T-cell (primary cell): Measurements from ENCODE around the gene DLX6. TPM values are rescaled to one million over a fixed set of nuclear protein-coding genes. Genes with fewer than 3 reads are reported as not detected.
A peak's percentile ranks its signal among the peaks of the same experiment; 100 is the strongest.

Experiments
- ATAC-seq, 4 experiments: fragments of 200-7000 bp in 3 of 4; fragments of 150-1000 bp in 1 of 4; cut with Tn5 transposase; replicated peaks in 1 of 4; 1 replicate in 3 of 4; 2 replicates in 1 of 4; pipeline ENCODE4 v1.10.0; 2021; ENCODE audit warnings: moderate library complexity in 3 of 4, mild to moderate bottlenecking in 2 of 4, moderate number of reproducible peaks in 1 of 4
- CTCF ChIA-PET, 2 donors: fragments of 300-600 bp; sonication (Branson Sonifier 250); formaldehyde crosslinking; loops; one replicate each; lab custom pipeline; 2022; ENCODE audit warnings: antibody characterized with exemption in 2 of 2; lab: Charles Lee
- POLR2A ChIA-PET, 2 donors: fragments of 300-600 bp; sonication (Branson Sonifier 250); formaldehyde crosslinking; loops; one replicate each; lab custom pipeline; 2022; ENCODE audit warnings: antibody characterized with exemption in 2 of 2; lab: Charles Lee
- DNase-seq, 35 experiments: peaks; one replicate each; pipeline versions ENCODE4 v3.0.0 to v3.0.0-alpha.2; 2013 to 2023
- H3K27ac ChIP-seq: one replicate; pipeline ENCODE4 v1.5.1; 2013; ENCODE audit warnings: low read length
- H3K27me3 ChIP-seq, 2 experiments: replicated peaks in 1 of 2; 1 replicate in 1 of 2; 2 replicates in 1 of 2; pipeline versions ENCODE4 v1.6.1 to v1.7.0; 2013; ENCODE audit warnings: low read length in 1 of 2, mixed read lengths in 1 of 2; ENCODE audit not compliant: control insufficient read depth in 2 of 2, insufficient read depth in 2 of 2; ENCODE audit errors: extremely low read depth in 1 of 2
- H3K36me3 ChIP-seq, 2 donors: 1 replicate in 1 of 2; 2 replicates in 1 of 2; pipeline versions ENCODE4 v1.6.1 to v1.7.0; 2013; ENCODE audit warnings: low read length in 1 of 2; ENCODE audit not compliant: control insufficient read depth in 2 of 2, insufficient read depth in 1 of 2; ENCODE audit errors: extremely low read depth in 1 of 2
- H3K4me1 ChIP-seq, 2 experiments: 1 replicate in 1 of 2; 2 replicates in 1 of 2; pipeline versions ENCODE4 v1.6.1 to v1.7.0; 2013; ENCODE audit warnings: low read length in 2 of 2, mixed read lengths in 1 of 2; ENCODE audit not compliant: insufficient read depth in 2 of 2, control insufficient read depth in 1 of 2; ENCODE audit errors: extremely low read depth in 1 of 2
- H3K4me3 ChIP-seq, 2 donors: 1 replicate in 1 of 2; 2 replicates in 1 of 2; pipeline versions ENCODE4 v1.5.1 to v1.7.0; 2013; ENCODE audit warnings: mild to moderate bottlenecking in 2 of 2, low read length in 1 of 2, moderate library complexity in 1 of 2; ENCODE audit not compliant: control insufficient read depth in 1 of 2; ENCODE audit errors: extremely low read depth in 1 of 2
- H3K9me3 ChIP-seq: 2 replicates; pipeline ENCODE4 v1.7.0; 2013
- H3K27ac Mint-ChIP-seq, 2 donors: one replicate each; pipeline ENCODE4 v1.8.0; 2020 to 2021; ENCODE audit warnings: mild to moderate bottlenecking in 2 of 2, mixed read lengths in 2 of 2
- H3K27me3 Mint-ChIP-seq, 2 donors: one replicate each; pipeline ENCODE4 v1.8.0; 2021 to 2022; ENCODE audit warnings: mixed read lengths in 2 of 2
- H3K36me3 Mint-ChIP-seq: one replicate; pipeline ENCODE4 v1.8.0; 2021; ENCODE audit warnings: mixed read lengths
- H3K4me1 Mint-ChIP-seq, 3 donors: one replicate each; pipeline ENCODE4 v1.8.0; 2020 to 2022; ENCODE audit warnings: mixed read lengths in 3 of 3, mild to moderate bottlenecking in 1 of 3
- H3K4me3 Mint-ChIP-seq, 3 donors: one replicate each; pipeline ENCODE4 v1.8.0; 2020 to 2022; ENCODE audit warnings: mild to moderate bottlenecking in 3 of 3, mixed read lengths in 3 of 3, moderate library complexity in 3 of 3
- H3K9me3 Mint-ChIP-seq, 3 donors: one replicate each; pipeline ENCODE4 v1.8.0; 2020 to 2022; ENCODE audit warnings: mixed read lengths in 3 of 3
- WGBS: methylation state at CpG from one replicate; pipeline ENCODE4 v1.1.5; 2013; ENCODE audit warnings: missing lambda C conversion rate; ENCODE audit not compliant: insufficient coverage; 5-methylcytosine and 5-hydroxymethylcytosine counted together
- total RNA-seq, 35 experiments: library from RNA in 6 of 35; stranded (reverse) in 6 of 35; fragments of 120-200 nt in 1 of 35; gene quantifications; one replicate each; pipeline versions ENCODE4 v1.2.1 to v1.2.4 and lab custom pipeline; 2013 to 2026

The DLX6 gene
- total RNA-seq, 5 donors from 2014 or later (not counting 1 experiment from before 2014, with no cell fraction given) = not detected

DNA sequence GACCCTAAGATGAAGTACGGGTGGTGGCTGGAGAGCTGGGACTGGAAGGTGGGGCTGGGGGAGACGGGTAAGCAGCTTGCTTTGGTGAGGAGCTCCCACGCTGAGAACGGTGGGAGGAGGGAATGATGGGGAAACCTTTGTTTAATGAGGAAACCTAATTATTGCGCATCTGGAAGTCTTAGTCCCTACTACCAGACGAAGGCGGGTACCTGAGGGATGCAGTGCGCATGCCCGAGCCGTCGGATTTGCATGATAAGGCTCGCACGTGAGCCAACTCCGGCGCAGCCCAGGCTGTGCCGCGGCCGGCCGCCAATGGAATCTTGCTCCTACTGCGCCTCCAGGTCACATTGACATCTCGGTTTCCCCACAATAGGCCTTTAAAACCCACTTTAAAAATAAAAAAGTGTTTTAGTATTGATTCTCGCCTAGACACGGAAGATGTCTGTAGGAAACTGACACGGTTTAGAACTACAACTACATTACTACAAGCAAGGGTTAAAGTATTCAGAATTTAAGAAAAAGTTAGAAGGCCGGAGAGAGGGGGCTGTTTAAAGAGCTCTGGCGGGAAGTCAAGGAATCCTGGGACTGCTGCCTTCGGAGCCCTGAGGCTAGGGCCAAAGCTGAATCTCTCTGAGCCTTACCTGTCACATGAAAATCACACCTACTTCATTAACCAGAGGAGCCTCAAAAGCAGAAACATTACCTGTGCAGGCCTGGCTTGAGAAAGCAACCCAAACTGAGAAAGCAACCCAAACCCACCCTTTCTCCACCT is 12.1 kb upstream of the DLX6 start:
- no peaks in the 10 kb centered on the region for H3K9me3 ChIP-seq
- CTCF ChIA-PET = no interaction called here
- H3K27ac ChIP-seq = no peak overlapping the region
- WGBS = 17% methylated on average over 13 of the region's 27 CpGs
- Mint-ChIP-seq H3K27me3 (peaks cover 76 to 89% of the 10 kb centered on the region in 2 donors), H3K4me1 (peaks cover 1 to 15% (median 2%) of the 10 kb centered on the region in 3 donors), H3K9me3 (no peaks in the 10 kb centered on the region), H3K4me3 (no peak overlapping the region), H3K27ac (peak overlapping the region in 1 of 2 donors; percentile 57), H3K36me3 (no peaks in the 10 kb centered on the region)
- POLR2A ChIA-PET = no interaction called here
- ATAC-seq = no peak
- peaks cover 22 to 68% of the 10 kb centered on the region in 2 experiments for H3K27me3 ChIP-seq
- no peak overlapping the region for H3K4me3 ChIP-seq
- DNase-seq = no peak
- peaks cover 0 to 11% of the 10 kb centered on the region in 2 experiments for H3K4me1 ChIP-seq
- no peaks in the 10 kb centered on the region for H3K36me3 ChIP-seq

DNA sequence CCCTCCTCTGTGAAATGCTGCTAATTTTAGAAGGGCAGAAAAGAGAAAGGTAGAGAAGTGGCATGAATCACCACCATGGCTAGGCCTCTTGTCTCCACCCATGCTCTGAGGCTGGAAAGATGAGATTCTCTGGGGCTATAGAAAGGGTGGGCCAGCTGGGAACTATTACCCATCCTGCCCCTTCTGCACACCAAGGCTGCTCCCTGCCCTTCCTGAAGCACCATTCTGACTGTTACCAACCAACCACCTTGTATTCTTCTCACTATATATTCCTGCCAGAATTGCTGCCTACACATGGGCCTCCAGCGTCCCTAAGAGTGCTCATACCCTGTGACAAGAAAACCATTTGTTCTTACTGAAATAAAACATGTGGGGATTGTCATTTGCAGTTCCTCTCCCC is 11.4 kb upstream of the DLX6 start:
- Mint-ChIP-seq H3K9me3 (no peaks in the 10 kb centered on the region), H3K4me1 (peaks cover 1 to 15% (median 2%) of the 10 kb centered on the region in 3 donors), H3K27me3 (peaks cover 74 to 90% of the 10 kb centered on the region in 2 donors), H3K4me3 (no peak overlapping the region), H3K36me3 (no peaks in the 10 kb centered on the region), H3K27ac (no peak overlapping the region)
- ChIA-PET CTCF (no interaction called here), POLR2A (no interaction called here)
- DNase-seq (no peak), ATAC-seq (no peak)
- Histone ChIP-seq H3K27me3 (peaks cover 20 to 72% of the 10 kb centered on the region in 2 experiments), H3K4me1 (peaks cover 0 to 11% of the 10 kb centered on the region in 2 experiments), H3K4me3 (no peak overlapping the region), H3K9me3 (no peaks in the 10 kb centered on the region), H3K27ac (no peak overlapping the region), H3K36me3 (no peaks in the 10 kb centered on the region)
- WGBS = no CpG with 5 or more reads among the region's 1 CpG

GRCh38 chr7:96995406-96996110 is 9.8 kb upstream of the DLX6 start:
- CTCF ChIA-PET = interaction anchor here (0.5 to 0.9 kb wide), 4 partner anchors 10 to 920 kb away, joined by 3 to 4 read pairs (median 3); no protein-coding TSS in a partner anchor
- no peak overlapping the region for H3K27ac ChIP-seq
- H3K27ac Mint-ChIP-seq = no peak overlapping the region
- H3K4me1 Mint-ChIP-seq = peaks cover 1 to 15% (median 2%) of the 10 kb centered on the region in 3 donors
- no peaks in the 10 kb centered on the region for H3K36me3 ChIP-seq
- H3K9me3 ChIP-seq = no peaks in the 10 kb centered on the region
- no peaks in the 10 kb centered on the region for H3K36me3 Mint-ChIP-seq
- WGBS = no CpG with 5 or more reads among the region's 6 CpGs
- POLR2A ChIA-PET = no interaction called here
- H3K4me3 Mint-ChIP-seq = no peak overlapping the region
- ATAC-seq (no peak), DNase-seq (no peak)
- H3K9me3 Mint-ChIP-seq = no peaks in the 10 kb centered on the region
- H3K4me1 ChIP-seq = peaks cover 0 to 11% of the 10 kb centered on the region in 2 experiments
- peaks cover 75 to 92% of the 10 kb centered on the region in 2 donors for H3K27me3 Mint-ChIP-seq
- no peak overlapping the region for H3K4me3 ChIP-seq
- H3K27me3 ChIP-seq = peaks cover 24 to 70% of the 10 kb centered on the region in 2 experiments

- Mint-ChIP-seq H3K27me3 (peaks cover 82 to 96% of the 10 kb centered on the region in 2 donors), H3K36me3 (no peaks in the 10 kb centered on the region), H3K27ac (no peak overlapping the region), H3K9me3 (no peaks in the 10 kb centered on the region), H3K4me3 (no peak overlapping the region), H3K4me1 (peaks cover 1 to 15% (median 2%) of the 10 kb centered on the region in 3 donors)
- ATAC-seq (no peak), DNase-seq (no peak)
- peaks cover 0 to 11% of the 10 kb centered on the region in 2 experiments for H3K4me1 ChIP-seq
- H3K36me3 ChIP-seq = no peaks in the 10 kb centered on the region
- POLR2A ChIA-PET = no interaction called here
- WGBS = 7% methylated on average over 20 of the region's 32 CpGs
- no peaks in the 10 kb centered on the region for H3K9me3 ChIP-seq
- H3K4me3 ChIP-seq = no peak overlapping the region
- H3K27ac ChIP-seq = no peak overlapping the region
- peaks cover 31 to 73% of the 10 kb centered on the region in 2 experiments for H3K27me3 ChIP-seq
- CTCF ChIA-PET = interaction anchor here in 1 of 2 donors (0.5 kb wide), 2 partner anchors 17 to 920 kb away, joined by 3 to 4 read pairs; no protein-coding TSS in a partner anchor
Measured at GRCh38 chr7:96996111-96996957, 9.0 kb upstream of the DLX6 start.

- no peak overlapping the region for H3K27ac ChIP-seq
- no peaks in the 10 kb centered on the region for H3K36me3 ChIP-seq
- H3K27me3 ChIP-seq = peaks cover 35 to 74% of the 10 kb centered on the region in 2 experiments
- no peak for ATAC-seq
- Mint-ChIP-seq H3K27me3 (peaks cover 86 to 96% of the 10 kb centered on the region in 2 donors), H3K4me3 (no peak overlapping the region), H3K9me3 (no peaks in the 10 kb centered on the region), H3K36me3 (no peaks in the 10 kb centered on the region), H3K4me1 (peaks cover 1 to 15% (median 2%) of the 10 kb centered on the region in 3 donors), H3K27ac (no peak overlapping the region)
- DNase-seq = no peak
- H3K4me3 ChIP-seq = no peak overlapping the region
- 25% methylated on average over 2 of the region's 14 CpGs for WGBS
- ChIA-PET POLR2A (no interaction called here), CTCF (no interaction called here)
- peaks cover 0 to 11% of the 10 kb centered on the region in 2 experiments for H3K4me1 ChIP-seq
- H3K9me3 ChIP-seq = no peaks in the 10 kb centered on the region
Measured at GRCh38 chr7:96996958-96997511, 8.3 kb upstream of the DLX6 start.
